IPS-20b (cell line): ENCODE results near the gene PRAMEF5.
"Not testable (repeated sequence)": the region's sequence is repeated elsewhere in the genome, so short reads cannot be mapped to it uniquely, and the experiment has no call there.

Experiments used
- H3K27ac ChIP-seq: one replicate; pipeline ENCODE4 v1.5.1; 2013; ENCODE audit warnings: low read length
- H3K27me3 ChIP-seq: 2 replicates; pipeline ENCODE4 v1.6.1; 2013; ENCODE audit warnings: mild to moderate bottlenecking, low read length, inconsistent platforms; ENCODE audit not compliant: insufficient read depth
- H3K36me3 ChIP-seq: 2 replicates; pipeline ENCODE4 v1.6.1; 2013; ENCODE audit warnings: low read depth, mild to moderate bottlenecking, inconsistent platforms, low read length, moderate library complexity; ENCODE audit not compliant: insufficient read depth
- H3K4me1 ChIP-seq: 2 replicates; pipeline ENCODE4 v1.6.1; 2013; ENCODE audit warnings: mild to moderate bottlenecking, control low read depth, inconsistent platforms, low read length, moderate library complexity; ENCODE audit not compliant: insufficient read depth
- H3K4me3 ChIP-seq: 2 replicates; pipeline ENCODE4 v1.5.1; 2013; ENCODE audit warnings: mild to moderate bottlenecking, low read length, inconsistent platforms
- H3K9ac ChIP-seq: 2 replicates; pipeline ENCODE4 v1.6.1; 2013; ENCODE audit warnings: low read depth, mild to moderate bottlenecking, inconsistent platforms, low read length, moderate library complexity
- H3K9me3 ChIP-seq: 2 replicates; pipeline ENCODE4 v1.6.1; 2013; ENCODE audit warnings: mild to moderate bottlenecking, low read depth, low read length, inconsistent platforms; ENCODE audit not compliant: insufficient read depth

PRAMEF5 gene

GRCh38 chr1:13231061-13231750 lies 22.8 kb upstream of the PRAMEF5 start:
- not testable (repeated sequence) for H3K27ac ChIP-seq, H3K27me3 ChIP-seq, H3K4me3 ChIP-seq, H3K4me1 ChIP-seq, H3K9ac ChIP-seq, H3K36me3 ChIP-seq
- peaks cover 83% of the 10 kb centered on the region for H3K9me3 ChIP-seq

GRCh38 chr1:13232056-13232455 lies 21.9 kb upstream of the PRAMEF5 start:
- not testable (repeated sequence) for H3K27me3 ChIP-seq, H3K27ac ChIP-seq, H3K4me3 ChIP-seq, H3K4me1 ChIP-seq, H3K36me3 ChIP-seq, H3K9ac ChIP-seq
- peaks cover 82% of the 10 kb centered on the region for H3K9me3 ChIP-seq

GRCh38 chr1:13234057-13234456 lies 19.9 kb upstream of the PRAMEF5 start:
- H3K4me1 ChIP-seq, H3K27ac ChIP-seq, H3K27me3 ChIP-seq, H3K9ac ChIP-seq, H3K4me3 ChIP-seq, H3K36me3 ChIP-seq: not testable (repeated sequence)
- peaks cover 81% of the 10 kb centered on the region for H3K9me3 ChIP-seq

DNA sequence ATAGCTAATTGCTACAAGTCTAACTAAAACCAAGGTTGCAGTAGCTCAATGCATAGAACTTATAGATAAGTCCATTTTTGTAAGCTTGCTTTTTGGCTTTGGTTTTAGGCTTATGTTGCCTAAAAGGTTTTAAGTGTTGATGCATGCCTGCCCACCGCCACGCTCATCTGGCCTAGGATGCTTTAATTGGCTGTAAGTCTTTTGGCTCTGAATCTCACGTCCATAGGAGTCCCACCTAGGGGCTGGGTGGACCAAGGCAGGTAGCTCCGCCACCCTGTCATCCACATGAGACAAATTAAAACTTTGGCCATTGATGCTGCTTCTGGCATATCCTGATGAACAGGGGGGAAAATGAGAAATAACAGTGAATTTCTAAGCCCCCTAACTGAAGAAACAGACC lies 16.4 kb upstream of the PRAMEF5 start:
- H3K27ac ChIP-seq, H3K4me3 ChIP-seq, H3K4me1 ChIP-seq, H3K36me3 ChIP-seq, H3K9ac ChIP-seq, H3K27me3 ChIP-seq: not testable (repeated sequence)
- H3K9me3 ChIP-seq: peaks cover 84% of the 10 kb centered on the region

GRCh38 chr1:13239633-13240032 lies 14.4 kb upstream of the PRAMEF5 start:
- H3K9ac ChIP-seq, H3K27ac ChIP-seq, H3K4me1 ChIP-seq, H3K36me3 ChIP-seq, H3K4me3 ChIP-seq, H3K27me3 ChIP-seq: not testable (repeated sequence)
- peaks cover 82% of the 10 kb centered on the region for H3K9me3 ChIP-seq

DNA sequence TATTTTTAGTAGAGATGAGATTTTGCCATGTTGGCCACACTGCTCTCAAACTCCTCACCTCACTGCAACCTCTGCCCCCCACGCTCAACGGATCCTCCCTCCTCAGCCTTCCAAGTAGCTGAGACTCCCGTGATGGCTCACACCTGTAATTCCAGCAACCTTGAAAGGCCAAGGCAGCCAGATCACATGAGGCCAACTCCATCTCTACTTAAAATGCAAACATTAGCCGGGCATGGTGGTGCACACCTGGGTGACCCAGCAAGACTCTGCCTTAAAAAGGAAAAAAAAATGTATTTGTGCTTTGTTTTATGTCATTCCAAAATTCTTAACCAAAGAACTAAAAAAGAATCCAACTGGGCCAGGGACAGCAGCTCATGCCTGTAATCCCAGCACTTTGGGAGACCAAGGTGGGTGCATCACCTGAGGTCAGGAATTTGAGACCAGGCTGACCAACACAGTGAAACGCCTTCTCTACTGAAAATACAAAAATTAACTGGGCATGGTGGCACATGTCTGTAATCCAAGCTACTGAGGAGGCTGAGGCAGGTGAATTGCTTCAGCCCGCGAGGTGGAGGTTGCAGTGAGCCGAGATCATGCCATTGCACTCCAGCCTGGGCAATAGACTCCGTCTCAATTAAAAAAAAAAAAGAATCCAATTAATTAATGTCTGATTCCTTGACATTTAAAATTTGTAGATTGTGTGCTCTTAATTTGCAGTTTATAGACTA lies 10.3 kb upstream of the PRAMEF5 start:
- peaks cover 77% of the 10 kb centered on the region for H3K9me3 ChIP-seq
- H3K27me3 ChIP-seq, H3K9ac ChIP-seq, H3K36me3 ChIP-seq, H3K27ac ChIP-seq, H3K4me3 ChIP-seq, H3K4me1 ChIP-seq: not testable (repeated sequence)

DNA sequence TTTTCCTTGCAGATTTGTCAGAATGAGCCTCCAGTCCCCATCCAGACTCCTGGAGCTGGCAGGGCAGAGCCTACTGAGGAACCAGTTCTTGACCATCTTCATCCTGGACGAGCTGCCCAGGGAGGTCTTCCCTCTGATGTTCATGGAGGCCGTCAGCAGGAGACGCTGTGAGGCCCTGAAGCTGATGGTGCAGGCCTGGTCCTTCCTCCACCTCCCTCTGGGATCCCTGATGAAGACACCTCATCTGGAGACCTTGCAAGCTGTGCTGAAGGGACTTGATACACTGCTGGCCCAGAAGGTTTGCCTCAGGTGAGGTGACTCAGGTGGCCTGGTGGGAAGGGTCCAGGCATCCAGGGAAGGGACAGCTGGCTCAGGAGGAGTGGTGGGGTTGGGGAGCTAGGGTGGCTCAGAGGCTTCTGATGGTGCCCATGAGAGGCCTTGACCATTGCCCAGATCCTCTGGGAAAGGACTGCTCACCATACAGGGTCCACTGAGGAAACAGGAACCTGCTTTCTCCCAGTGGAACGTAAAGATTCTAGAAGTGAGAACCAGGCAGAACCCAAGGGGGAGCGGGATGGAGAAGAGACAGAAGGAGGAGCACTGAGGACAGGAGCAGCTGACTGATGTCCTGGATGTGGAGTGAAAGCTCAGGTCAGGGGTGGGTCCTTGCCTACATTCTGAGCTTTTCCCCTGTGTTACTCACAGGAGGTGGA lies 8.0 kb upstream of the PRAMEF5 start:
- not testable (repeated sequence) for H3K36me3 ChIP-seq, H3K27me3 ChIP-seq, H3K4me3 ChIP-seq, H3K27ac ChIP-seq, H3K9ac ChIP-seq, H3K4me1 ChIP-seq
- peaks cover 57% of the 10 kb centered on the region for H3K9me3 ChIP-seq

GRCh38 chr1:13246554-13246871 lies 7.5 kb upstream of the PRAMEF5 start:
- H3K9me3 ChIP-seq: peaks cover 52% of the 10 kb centered on the region
- H3K27ac ChIP-seq, H3K4me3 ChIP-seq, H3K36me3 ChIP-seq, H3K4me1 ChIP-seq, H3K27me3 ChIP-seq, H3K9ac ChIP-seq: not testable (repeated sequence)

DNA sequence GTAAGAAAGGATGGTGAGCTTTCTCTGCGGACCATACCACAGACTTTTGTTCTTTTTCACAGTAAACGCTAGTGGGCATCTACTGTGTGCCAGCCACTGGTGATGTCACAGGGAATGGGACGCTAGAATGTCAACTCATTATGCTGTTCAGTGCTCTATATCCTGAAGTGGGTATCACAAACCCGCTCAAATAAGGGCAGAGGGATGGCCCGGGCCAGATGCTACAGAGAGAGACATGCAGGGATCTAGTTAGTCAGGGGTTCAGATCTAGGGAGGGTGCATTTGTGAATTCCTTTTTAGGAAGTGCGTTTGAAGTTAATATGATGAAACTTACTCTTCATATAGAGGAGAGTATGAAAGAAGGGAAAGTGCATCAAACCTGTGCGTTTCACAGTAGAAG lies 6.9 kb upstream of the PRAMEF5 start:
- not testable (repeated sequence) for H3K27me3 ChIP-seq, H3K4me3 ChIP-seq, H3K4me1 ChIP-seq, H3K36me3 ChIP-seq, H3K9ac ChIP-seq, H3K27ac ChIP-seq
- peaks cover 46% of the 10 kb centered on the region for H3K9me3 ChIP-seq

GRCh38 chr1:13265124-13265523 lies 11.1 kb downstream of the PRAMEF5 start:
- H3K9ac ChIP-seq, H3K27me3 ChIP-seq, H3K9me3 ChIP-seq, H3K27ac ChIP-seq, H3K4me1 ChIP-seq, H3K36me3 ChIP-seq, H3K4me3 ChIP-seq: not testable (repeated sequence)

GRCh38 chr1:13277016-13277415 lies 23.0 kb downstream of the PRAMEF5 start:
- not testable (repeated sequence) for H3K4me1 ChIP-seq, H3K27me3 ChIP-seq, H3K27ac ChIP-seq, H3K4me3 ChIP-seq, H3K9ac ChIP-seq, H3K36me3 ChIP-seq, H3K9me3 ChIP-seq

- H3K27ac ChIP-seq, H3K27me3 ChIP-seq, H3K9ac ChIP-seq, H3K4me1 ChIP-seq, H3K4me3 ChIP-seq, H3K9me3 ChIP-seq, H3K36me3 ChIP-seq: not testable (repeated sequence)
Observed at GRCh38 chr1:13279617-13280016, 25.6 kb downstream of the PRAMEF5 start.
